ENCODE data around the gene RBM4B. TPM values are rescaled to one million over a fixed set of nuclear protein-coding genes. Genes with fewer than 3 reads are reported as not detected.

Gene RBM4B
- total RNA-seq, 1 experiment from 2014 or later = 33.6 TPM

- TF ChIP-seq SIN3A (IDR thresholded peaks at IDR 0.05; ENCODE audit: borderline replicate concordance, insufficient read depth, low read depth, low read length) (no peak), TCF7L2 (IDR thresholded peaks at IDR 0.05; ENCODE audit: low read depth, low read length) (no peak), POLR2AphosphoS5 (IDR thresholded peaks at IDR 0.05; ENCODE audit: low read depth, low read length) (no peak), REST (IDR thresholded peaks at IDR 0.05; ENCODE audit: insufficient read depth in 1 of 2, low read depth in 2 of 2, low read length in 1 of 2) (no peak), CTCF (IDR thresholded peaks at IDR 0.05) (no peak)
- Histone ChIP-seq H3K9me3 (ENCODE audit: control insufficient read depth, insufficient read depth, low read depth, low read length) (no peaks in the 10 kb centered on the region), H3K4me3 (ENCODE audit: low read depth in 2 of 2, low read length in 2 of 2) (no peak overlapping the region), H3K36me3 (ENCODE audit: control insufficient read depth, insufficient read depth, low read length) (no peaks in the 10 kb centered on the region), H3K27me3 (ENCODE audit: control insufficient read depth, insufficient read depth, low read length) (no peaks in the 10 kb centered on the region), H3K4me1 (ENCODE audit: control insufficient read depth, insufficient read depth, low read length) (no peaks in the 10 kb centered on the region), H3K27ac (ENCODE audit: low read length) (no peak overlapping the region)
- ATAC-seq (no peak), DNase-seq (ENCODE audit: low read depth, low spot score) (no peak)
- in situ Hi-C loops (cut with HindIII; ENCODE audit: low pct_unique_long_range_greater_than_20kb, low sequenced_read_pairs) (no loop called here), intact Hi-C loops (cut with micrococcal nuclease; ENCODE audit: unreplicated experiment) (no loop called here)
- ChIA-PET POLR2A (no interaction called here), CTCF (no interaction called here)
- BruUV-seq (replicated peaks) = no TSS peak
Observed at GRCh38 chr11:66716996-66717395, 39.3 kb upstream of the RBM4B start.

GRCh38 chr11:66715346-66716085 is 37.8 kb upstream of the RBM4B start:
- H3K27ac ChIP-seq (ENCODE audit: low read length) = no peak overlapping the region
- no peak for ATAC-seq
- intact Hi-C loops (cut with micrococcal nuclease; ENCODE audit: unreplicated experiment) = no loop called here
- H3K4me3 ChIP-seq (ENCODE audit: low read depth in 2 of 2, low read length in 2 of 2) = no peak overlapping the region
- in situ Hi-C loops (cut with HindIII; ENCODE audit: low pct_unique_long_range_greater_than_20kb, low sequenced_read_pairs) = no loop called here
- no peak for DNase-seq (ENCODE audit: low read depth, low spot score)
- H3K4me1 ChIP-seq (ENCODE audit: control insufficient read depth, insufficient read depth, low read length) = no peaks in the 10 kb centered on the region
- H3K36me3 ChIP-seq (ENCODE audit: control insufficient read depth, insufficient read depth, low read length) = no peaks in the 10 kb centered on the region
- CTCF ChIA-PET = interaction anchor here (0.6 kb wide), 1 partner anchor 115 kb away, joined by 3 read pairs; no protein-coding TSS in a partner anchor
- no peaks in the 10 kb centered on the region for H3K27me3 ChIP-seq (ENCODE audit: control insufficient read depth, insufficient read depth, low read length)
- BruUV-seq (replicated peaks) = no TSS peak
- H3K9me3 ChIP-seq (ENCODE audit: control insufficient read depth, insufficient read depth, low read depth, low read length) = no peaks in the 10 kb centered on the region
- TF ChIP-seq SIN3A (IDR thresholded peaks at IDR 0.05; ENCODE audit: borderline replicate concordance, insufficient read depth, low read depth, low read length) (no peak), REST (IDR thresholded peaks at IDR 0.05; ENCODE audit: insufficient read depth in 1 of 2, low read depth in 2 of 2, low read length in 1 of 2) (no peak), CTCF (IDR thresholded peaks at IDR 0.05) (no peak), TCF7L2 (IDR thresholded peaks at IDR 0.05; ENCODE audit: low read depth, low read length) (no peak), POLR2AphosphoS5 (IDR thresholded peaks at IDR 0.05; ENCODE audit: low read depth, low read length) (no peak)
- POLR2A ChIA-PET = no interaction called here
